Activated naive CD8-positive, alpha-beta T cell treated with anti-CD3 and anti-CD28 coated beads for 36 hours (primary cell): Measurements from ENCODE around the gene SCAPER. TPM values are rescaled to one million over a fixed set of nuclear protein-coding genes. Genes with fewer than 3 reads are reported as not detected.
A peak's percentile ranks its signal among the peaks of the same experiment; 100 is the strongest.

Experiments used
- DNase-seq: peaks from one replicate; pipeline ENCODE4 v3.0.0; 2021
- H3K27ac Mint-ChIP-seq: one replicate; pipeline ENCODE4 v1.8.0; 2022; ENCODE audit warnings: mild to moderate bottlenecking, moderate library complexity, mixed read lengths
- H3K27me3 Mint-ChIP-seq: one replicate; pipeline ENCODE4 v1.8.0; 2022; ENCODE audit warnings: mild to moderate bottlenecking, mixed read lengths
- H3K36me3 Mint-ChIP-seq: one replicate; pipeline ENCODE4 v1.8.0; 2021; ENCODE audit warnings: mild to moderate bottlenecking, mixed read lengths
- H3K4me1 Mint-ChIP-seq: one replicate; pipeline ENCODE4 v1.8.0; 2021; ENCODE audit warnings: mixed read lengths
- H3K4me3 Mint-ChIP-seq: one replicate; pipeline ENCODE4 v1.8.0; 2022; ENCODE audit warnings: mild to moderate bottlenecking, moderate library complexity, mixed read lengths
- H3K9me3 Mint-ChIP-seq: one replicate; pipeline ENCODE4 v1.8.0; 2022; ENCODE audit warnings: mixed read lengths
- total RNA-seq, 2 experiments: library from RNA; stranded (reverse); gene quantifications; one replicate each; pipeline ENCODE4 v1.2.3, GENCODE V29; 2021

The SCAPER gene
- total RNA-seq, 2 experiments from 2014 or later = 20.8 to 21.3 TPM

GRCh38 chr15:76668900-76669299 is 236.2 kb downstream of the SCAPER start:
- Mint-ChIP-seq H3K27me3 (no peaks in the 10 kb centered on the region), H3K27ac (no peak overlapping the region), H3K4me1 (peaks cover 2% of the 10 kb centered on the region), H3K36me3 (peaks cover 11% of the 10 kb centered on the region), H3K9me3 (no peaks in the 10 kb centered on the region), H3K4me3 (no peak overlapping the region)
- DNase-seq = no peak

DNA sequence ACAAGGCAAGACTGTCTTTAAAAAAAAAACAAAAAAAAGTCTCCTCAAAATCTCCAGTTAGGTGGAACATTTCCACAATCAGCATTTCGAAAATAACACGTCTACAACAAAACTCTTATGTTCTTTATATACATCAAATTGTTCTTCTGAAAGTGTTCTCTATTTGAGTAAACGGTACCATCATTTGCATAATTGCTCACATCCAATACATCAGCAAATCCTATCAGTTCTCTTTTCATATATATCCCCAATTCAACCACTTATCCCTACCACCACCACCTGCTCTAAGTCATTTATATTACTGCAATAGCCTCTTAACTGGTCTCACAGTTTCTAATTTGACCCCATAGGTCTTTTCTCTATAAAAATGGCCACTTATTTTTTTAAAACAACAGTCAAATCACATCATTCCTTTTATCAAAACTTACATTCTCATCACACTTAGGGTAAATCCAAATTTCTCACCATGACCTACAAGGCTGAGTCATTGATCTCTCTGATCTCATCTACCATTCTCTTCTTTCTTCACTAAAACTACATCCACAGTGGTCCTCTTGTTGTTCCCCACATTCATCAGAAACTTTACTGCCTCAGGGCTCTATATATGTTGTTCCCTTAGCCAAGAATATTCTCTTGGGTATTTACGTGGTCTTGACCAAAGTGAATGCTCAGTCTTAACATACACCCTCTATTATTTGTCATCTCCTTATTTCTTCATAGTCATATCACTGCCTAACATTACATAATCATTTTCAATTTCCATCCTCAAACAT is 237.0 kb downstream of the SCAPER start:
- Mint-ChIP-seq H3K27ac (no peak overlapping the region), H3K36me3 (peaks cover 11% of the 10 kb centered on the region), H3K4me3 (no peak overlapping the region), H3K4me1 (peaks cover 2% of the 10 kb centered on the region), H3K9me3 (no peaks in the 10 kb centered on the region), H3K27me3 (no peaks in the 10 kb centered on the region)
- no peak for DNase-seq

GRCh38 chr15:76664895-76665294 is 240.2 kb downstream of the SCAPER start:
- Mint-ChIP-seq H3K27me3 (no peaks in the 10 kb centered on the region), H3K4me1 (peaks cover 2% of the 10 kb centered on the region)

DNA sequence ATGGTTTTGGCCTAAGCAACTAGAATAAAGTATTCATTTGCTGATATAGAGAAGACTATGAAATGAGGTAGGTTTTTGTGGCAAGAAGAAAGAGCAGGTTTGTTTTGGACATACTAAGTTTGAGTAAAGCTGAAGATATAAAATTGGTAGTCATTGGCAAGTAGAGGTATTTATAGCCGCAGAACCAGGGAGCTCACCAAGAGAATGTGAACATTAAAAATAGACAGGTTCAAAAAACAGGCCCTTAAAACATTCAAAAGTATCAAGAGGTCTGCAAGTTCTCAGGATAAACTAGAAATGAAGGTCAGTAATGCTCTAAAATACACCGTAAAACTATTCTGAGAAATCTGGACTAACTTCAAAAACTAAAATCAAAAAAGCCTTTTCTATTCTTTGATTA is 240.7 kb downstream of the SCAPER start:
- Mint-ChIP-seq H3K9me3 (peaks cover 8% of the 10 kb centered on the region), H3K27ac (no peak overlapping the region)
- no peak for DNase-seq

More at GRCh38 chr15:76664895-76665294, 240.2 kb downstream of the SCAPER start:
- H3K9me3 Mint-ChIP-seq = peaks cover 7% of the 10 kb centered on the region
- no peak for DNase-seq
- no peak overlapping the region for H3K27ac Mint-ChIP-seq
- H3K4me3 Mint-ChIP-seq = no peak overlapping the region
- peaks cover 27% of the 10 kb centered on the region for H3K36me3 Mint-ChIP-seq

DNA sequence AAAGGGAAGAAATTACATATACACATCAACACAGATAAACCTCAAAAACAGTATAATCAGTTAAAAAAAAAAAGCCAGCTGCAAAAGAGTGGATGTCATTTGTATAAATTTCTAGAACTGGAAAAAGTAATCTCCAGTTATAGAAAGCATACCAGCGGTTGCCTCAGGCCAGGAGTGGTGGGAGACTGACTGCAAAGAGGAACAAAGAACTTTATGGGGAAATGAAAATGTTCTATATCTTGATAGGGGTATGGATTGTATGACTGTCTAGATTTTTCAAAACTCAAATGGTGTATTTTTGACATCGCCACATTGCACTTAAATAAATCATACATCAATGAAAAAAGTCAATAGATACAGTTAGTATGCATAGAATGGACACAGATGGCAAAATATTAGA is 241.6 kb downstream of the SCAPER start:
- H3K4me1 Mint-ChIP-seq = peaks cover 2% of the 10 kb centered on the region
- no peak overlapping the region for H3K4me3 Mint-ChIP-seq
- H3K27ac Mint-ChIP-seq = no peak overlapping the region
- H3K36me3 Mint-ChIP-seq = peaks cover 37% of the 10 kb centered on the region
- H3K9me3 Mint-ChIP-seq = peaks cover 8% of the 10 kb centered on the region
- no peaks in the 10 kb centered on the region for H3K27me3 Mint-ChIP-seq
- no peak for DNase-seq

More for the DNA sequence above, 240.7 kb downstream of the SCAPER start:
- Mint-ChIP-seq H3K4me1 (peaks cover 2% of the 10 kb centered on the region), H3K36me3 (peaks cover 30% of the 10 kb centered on the region), H3K27me3 (no peaks in the 10 kb centered on the region), H3K4me3 (no peak overlapping the region)

- no peak for DNase-seq
- Mint-ChIP-seq H3K4me3 (no peak overlapping the region), H3K27ac (no peak overlapping the region), H3K4me1 (peaks cover 5% of the 10 kb centered on the region), H3K9me3 (peaks cover 15% of the 10 kb centered on the region), H3K27me3 (no peaks in the 10 kb centered on the region), H3K36me3 (peaks cover 45% of the 10 kb centered on the region)
These were observed 256.3 kb downstream of the SCAPER start for GRCh38 chr15:76648732-76649444.

DNA sequence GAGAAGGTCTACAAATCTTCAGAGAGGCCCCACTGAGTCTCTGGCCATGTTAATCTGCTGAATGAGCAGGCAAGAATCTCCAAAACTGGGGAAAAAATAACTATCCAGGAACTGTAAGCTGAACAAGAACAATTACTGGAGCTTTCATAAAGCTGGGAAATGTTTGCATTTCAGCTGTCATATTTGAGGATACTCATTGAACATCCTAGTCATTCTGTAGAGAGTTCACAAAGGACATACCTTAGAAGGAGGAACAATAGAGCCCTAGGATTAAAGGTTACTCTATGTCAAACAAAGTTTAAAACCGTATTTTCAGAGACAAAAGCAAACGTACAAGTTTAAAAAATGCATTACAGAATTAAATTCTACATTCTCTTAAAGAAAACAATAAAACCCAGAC is 257.5 kb downstream of the SCAPER start:
- no peak for DNase-seq
- no peaks in the 10 kb centered on the region for H3K27me3 Mint-ChIP-seq
- H3K36me3 Mint-ChIP-seq = peaks cover 37% of the 10 kb centered on the region
- peaks cover 10% of the 10 kb centered on the region for H3K9me3 Mint-ChIP-seq
- no peak overlapping the region for H3K27ac Mint-ChIP-seq
- H3K4me3 Mint-ChIP-seq = no peak overlapping the region
- H3K4me1 Mint-ChIP-seq = no peaks in the 10 kb centered on the region

GRCh38 chr15:76644646-76645045 is 260.5 kb downstream of the SCAPER start:
- Mint-ChIP-seq H3K4me3 (no peak overlapping the region), H3K27ac (no peak overlapping the region)

GRCh38 chr15:76642671-76643070 is 262.5 kb downstream of the SCAPER start:
- H3K27me3 Mint-ChIP-seq = no peaks in the 10 kb centered on the region
- no peaks in the 10 kb centered on the region for H3K4me1 Mint-ChIP-seq
- DNase-seq = no peak
- peaks cover 21% of the 10 kb centered on the region for H3K36me3 Mint-ChIP-seq
- H3K9me3 Mint-ChIP-seq = peaks cover 4% of the 10 kb centered on the region
- H3K27ac Mint-ChIP-seq = no peak overlapping the region
- H3K4me3 Mint-ChIP-seq = no peak overlapping the region

More at GRCh38 chr15:76644646-76645045, 260.5 kb downstream of the SCAPER start:
- DNase-seq = no peak
- Mint-ChIP-seq H3K27me3 (no peaks in the 10 kb centered on the region), H3K36me3 (peaks cover 28% of the 10 kb centered on the region), H3K9me3 (peaks cover 10% of the 10 kb centered on the region), H3K4me1 (no peaks in the 10 kb centered on the region)

DNA sequence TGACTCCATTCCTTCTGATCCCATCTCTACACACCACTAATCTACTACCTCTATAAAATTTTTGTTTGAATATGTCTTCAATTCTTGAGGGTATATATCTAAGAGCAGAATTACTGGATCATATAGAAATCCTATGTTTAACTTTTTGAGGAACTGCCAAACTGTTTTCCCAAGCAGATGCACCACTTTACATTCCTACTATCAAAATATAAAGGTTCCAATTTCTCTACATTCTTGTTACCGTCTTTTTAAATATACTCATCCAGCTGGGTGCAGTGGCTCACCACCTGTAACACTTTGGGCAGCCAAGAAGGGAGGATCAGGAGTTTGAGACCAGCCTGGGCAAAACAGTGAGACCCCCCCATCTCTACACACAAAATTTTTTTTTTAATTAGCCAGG is 268.0 kb downstream of the SCAPER start:
- no peak for DNase-seq
- H3K36me3 Mint-ChIP-seq = peaks cover 34% of the 10 kb centered on the region
- no peaks in the 10 kb centered on the region for H3K4me1 Mint-ChIP-seq
- no peak overlapping the region for H3K4me3 Mint-ChIP-seq
- H3K9me3 Mint-ChIP-seq = peaks cover 15% of the 10 kb centered on the region
- H3K27me3 Mint-ChIP-seq = no peaks in the 10 kb centered on the region
- H3K27ac Mint-ChIP-seq = no peak overlapping the region

- H3K27me3 Mint-ChIP-seq = no peaks in the 10 kb centered on the region
- no peak overlapping the region for H3K4me3 Mint-ChIP-seq
- DNase-seq = no peak
- H3K9me3 Mint-ChIP-seq = peaks cover 15% of the 10 kb centered on the region
- H3K36me3 Mint-ChIP-seq = peaks cover 33% of the 10 kb centered on the region
- H3K4me1 Mint-ChIP-seq = no peaks in the 10 kb centered on the region
- H3K27ac Mint-ChIP-seq = no peak overlapping the region
These were observed 269.1 kb downstream of the SCAPER start for GRCh38 chr15:76636059-76636458.

GRCh38 chr15:76626611-76627010 is 278.5 kb downstream of the SCAPER start:
- no peak overlapping the region for H3K27ac Mint-ChIP-seq

GRCh38 chr15:76625267-76625666 is 279.9 kb downstream of the SCAPER start:
- H3K36me3 Mint-ChIP-seq = peaks cover 6% of the 10 kb centered on the region
- no peak for DNase-seq
- no peaks in the 10 kb centered on the region for H3K27me3 Mint-ChIP-seq
- H3K4me1 Mint-ChIP-seq = no peaks in the 10 kb centered on the region
- H3K27ac Mint-ChIP-seq = no peak overlapping the region
- no peak overlapping the region for H3K4me3 Mint-ChIP-seq
- peaks cover 11% of the 10 kb centered on the region for H3K9me3 Mint-ChIP-seq

More at GRCh38 chr15:76626611-76627010, 278.5 kb downstream of the SCAPER start:
- no peaks in the 10 kb centered on the region for H3K4me1 Mint-ChIP-seq
- no peak overlapping the region for H3K4me3 Mint-ChIP-seq
- H3K9me3 Mint-ChIP-seq = peaks cover 11% of the 10 kb centered on the region
- peaks cover 2% of the 10 kb centered on the region for H3K36me3 Mint-ChIP-seq
- DNase-seq = no peak
- no peaks in the 10 kb centered on the region for H3K27me3 Mint-ChIP-seq

DNA sequence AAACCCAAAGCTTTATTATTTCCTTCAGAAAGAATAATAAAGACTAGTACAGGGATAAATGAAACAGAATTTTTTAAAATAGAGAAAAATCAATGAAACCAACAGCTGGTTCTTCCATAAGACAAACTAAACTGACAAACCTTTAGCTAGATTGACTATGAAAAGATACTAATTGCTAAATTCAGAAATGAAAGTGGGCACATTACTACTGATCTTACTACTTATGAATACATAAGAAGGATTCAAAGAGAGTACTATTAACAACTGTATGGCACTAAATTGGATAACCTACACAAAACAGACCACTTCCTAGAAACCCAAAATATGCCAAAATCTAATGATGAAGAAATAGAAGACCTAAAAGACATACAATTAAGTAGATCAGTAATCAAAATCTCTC is 290.4 kb downstream of the SCAPER start:
- Mint-ChIP-seq H3K27ac (peak overlapping the region; percentile 39), H3K4me3 (no peak overlapping the region), H3K9me3 (peaks cover 25% of the 10 kb centered on the region), H3K4me1 (peaks cover 10% of the 10 kb centered on the region), H3K27me3 (no peaks in the 10 kb centered on the region), H3K36me3 (peaks cover 63% of the 10 kb centered on the region)
- DNase-seq = no peak

DNA sequence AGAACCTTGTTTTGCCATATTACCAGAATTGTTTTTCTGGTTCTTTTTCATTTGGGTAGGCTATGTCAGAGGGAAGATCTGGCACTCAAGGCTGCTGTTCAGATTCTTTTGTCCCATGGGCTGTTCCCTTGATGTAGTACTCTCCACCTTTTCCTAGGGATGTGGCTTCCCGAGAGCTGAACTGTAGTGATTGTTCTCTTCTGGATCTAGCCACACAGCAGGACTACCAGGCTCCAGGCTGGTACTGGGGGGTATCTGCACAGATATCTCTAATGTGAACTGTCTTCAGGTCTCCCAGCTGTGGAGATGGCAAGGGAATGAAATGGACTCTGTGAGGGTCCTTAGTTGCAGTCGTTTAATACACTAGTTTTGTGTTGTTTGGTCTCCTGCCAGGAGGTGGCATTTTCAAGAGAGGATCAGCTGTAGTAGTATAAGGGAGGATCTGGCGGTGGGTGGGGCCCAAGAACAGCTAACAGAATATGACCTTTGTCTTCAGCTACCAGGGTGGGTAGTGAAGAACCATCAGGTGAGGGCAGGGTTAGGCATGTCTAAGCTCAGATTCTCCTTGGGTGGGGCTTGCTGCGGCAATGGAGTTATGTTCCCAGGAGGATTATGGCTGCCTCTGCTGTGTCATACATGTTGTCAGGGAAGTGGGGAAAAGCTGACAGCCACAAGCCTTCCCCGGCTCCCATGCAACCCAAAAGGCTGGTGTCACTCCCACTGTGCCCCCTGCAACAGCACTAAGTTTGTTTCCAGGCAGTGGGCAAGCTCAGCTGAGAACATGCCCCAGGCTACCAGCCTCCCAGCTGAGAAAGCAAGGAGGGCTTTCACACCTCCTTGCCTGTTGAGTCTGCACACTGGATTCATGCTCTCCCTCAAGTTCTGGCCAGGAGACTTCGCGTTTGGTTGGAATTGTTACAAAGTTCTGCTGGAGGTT is 316.1 kb downstream of the SCAPER start:
- no peak overlapping the region for H3K27ac Mint-ChIP-seq
- peaks cover 6% of the 10 kb centered on the region for H3K36me3 Mint-ChIP-seq

More for the DNA sequence above, 316.1 kb downstream of the SCAPER start:
- Mint-ChIP-seq H3K4me1 (no peaks in the 10 kb centered on the region), H3K27me3 (no peaks in the 10 kb centered on the region), H3K4me3 (no peak overlapping the region), H3K9me3 (peaks cover 3% of the 10 kb centered on the region)
- no peak for DNase-seq
